ENCODE measurements around the gene TOP1.

TOP1 gene

GRCh38 chr20:41028359-41029149 lies at the start of gene TOP1:
Gene TOP1, plus strand, starts transcription at chr20:41028822. Its CDS starts 246 bp downstream, at chr20:41029068.
- H3K9ac ChIP-seq (ENCODE audit: low read length) = peak within 1 kb of the TSS; percentile 96
- H3K36me3 ChIP-seq (ENCODE audit: control insufficient read depth, low read depth, low read length) = peaks cover 9% of the 10 kb centered on the region
- peaks cover 37% of the 10 kb centered on the region for H3K27me3 ChIP-seq (ENCODE audit: control insufficient read depth, insufficient read depth, low read length)
- H3K27ac ChIP-seq (ENCODE audit: low read length) = peak within 1 kb of the TSS; percentile 94
- peak within 1 kb of the TSS; percentile 80 for H3K4me3 ChIP-seq (ENCODE audit: low read length)
- H3K9me3 ChIP-seq (ENCODE audit: control insufficient read depth, low read depth, low read length) = no peaks in the 10 kb centered on the region
- H3K4me1 ChIP-seq (ENCODE audit: control insufficient read depth, low read depth, low read length) = peaks cover 23% of the 10 kb centered on the region

DNA sequence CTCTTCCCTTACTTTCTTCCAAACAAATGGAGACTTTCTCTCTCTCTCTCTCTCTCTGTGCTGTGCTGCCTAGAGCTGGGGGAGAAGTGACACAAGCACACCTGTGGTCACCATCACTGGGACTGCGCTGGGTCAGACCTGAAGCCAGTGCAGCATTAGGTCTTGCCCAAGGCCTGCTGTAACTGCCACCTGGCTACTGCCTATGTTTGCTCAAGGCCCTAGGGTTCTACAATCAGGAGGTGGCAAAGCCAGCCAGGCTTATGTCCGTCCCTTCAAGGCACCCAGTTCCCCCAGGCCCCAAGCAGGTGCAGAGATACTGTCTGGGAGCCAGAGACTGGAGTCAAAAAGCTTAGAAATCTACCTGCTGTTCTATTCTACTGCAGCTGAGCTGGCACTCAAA lies 49.4 kb upstream of the TOP1 start:
- Histone ChIP-seq H3K27me3 (ENCODE audit: control insufficient read depth, insufficient read depth, low read length) (no peaks in the 10 kb centered on the region), H3K9me3 (ENCODE audit: control insufficient read depth, low read depth, low read length) (peaks cover 12% of the 10 kb centered on the region), H3K27ac (ENCODE audit: low read length) (no peak overlapping the region), H3K4me1 (ENCODE audit: control insufficient read depth, low read depth, low read length) (no peaks in the 10 kb centered on the region), H3K4me3 (ENCODE audit: low read length) (no peak overlapping the region), H3K9ac (ENCODE audit: low read length) (no peak overlapping the region), H3K36me3 (ENCODE audit: control insufficient read depth, low read depth, low read length) (no peaks in the 10 kb centered on the region)

GRCh38 chr20:40980106-40980827 lies 48.4 kb upstream of the TOP1 start:
- no peak overlapping the region for H3K9ac ChIP-seq (ENCODE audit: low read length)

GRCh38 chr20:40980828-40981310 lies 47.8 kb upstream of the TOP1 start:
- H3K27me3 ChIP-seq (ENCODE audit: control insufficient read depth, insufficient read depth, low read length) = no peaks in the 10 kb centered on the region
- peaks cover 12% of the 10 kb centered on the region for H3K9me3 ChIP-seq (ENCODE audit: control insufficient read depth, low read depth, low read length)
- H3K9ac ChIP-seq (ENCODE audit: low read length) = no peak overlapping the region
- H3K4me1 ChIP-seq (ENCODE audit: control insufficient read depth, low read depth, low read length) = no peaks in the 10 kb centered on the region
- no peak overlapping the region for H3K4me3 ChIP-seq (ENCODE audit: low read length)
- H3K36me3 ChIP-seq (ENCODE audit: control insufficient read depth, low read depth, low read length) = no peaks in the 10 kb centered on the region
- no peak overlapping the region for H3K27ac ChIP-seq (ENCODE audit: low read length)

More at GRCh38 chr20:40980106-40980827, 48.4 kb upstream of the TOP1 start:
- no peak overlapping the region for H3K4me3 ChIP-seq (ENCODE audit: low read length)
- no peak overlapping the region for H3K27ac ChIP-seq (ENCODE audit: low read length)
- peaks cover 12% of the 10 kb centered on the region for H3K9me3 ChIP-seq (ENCODE audit: control insufficient read depth, low read depth, low read length)
- H3K36me3 ChIP-seq (ENCODE audit: control insufficient read depth, low read depth, low read length) = no peaks in the 10 kb centered on the region
- no peaks in the 10 kb centered on the region for H3K4me1 ChIP-seq (ENCODE audit: control insufficient read depth, low read depth, low read length)
- no peaks in the 10 kb centered on the region for H3K27me3 ChIP-seq (ENCODE audit: control insufficient read depth, insufficient read depth, low read length)

GRCh38 chr20:40982415-40983145 lies 46.0 kb upstream of the TOP1 start:
- Histone ChIP-seq H3K4me1 (ENCODE audit: control insufficient read depth, low read depth, low read length) (no peaks in the 10 kb centered on the region), H3K4me3 (ENCODE audit: low read length) (no peak overlapping the region), H3K27ac (ENCODE audit: low read length) (no peak overlapping the region), H3K27me3 (ENCODE audit: control insufficient read depth, insufficient read depth, low read length) (no peaks in the 10 kb centered on the region), H3K9ac (ENCODE audit: low read length) (no peak overlapping the region), H3K9me3 (ENCODE audit: control insufficient read depth, low read depth, low read length) (peaks cover 6% of the 10 kb centered on the region), H3K36me3 (ENCODE audit: control insufficient read depth, low read depth, low read length) (no peaks in the 10 kb centered on the region)

DNA sequence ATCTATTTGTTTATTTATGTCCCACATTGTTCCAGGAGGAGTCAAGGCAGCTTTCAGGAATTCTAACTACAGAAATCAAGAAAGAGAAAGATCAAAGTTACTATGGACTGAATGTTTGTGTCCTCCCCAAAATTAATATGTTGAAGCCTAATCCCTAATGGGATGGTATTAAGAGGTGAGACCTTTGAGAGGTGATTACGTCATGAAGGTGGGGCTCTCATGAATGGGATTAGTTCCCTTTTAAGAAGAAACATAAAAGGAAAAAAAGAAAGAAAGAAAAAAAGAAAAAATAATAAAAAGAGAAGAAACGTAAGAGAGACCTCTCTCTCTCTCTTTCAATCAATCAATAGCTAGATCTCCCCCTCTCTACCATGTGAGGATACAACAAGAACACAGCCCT lies 44.7 kb upstream of the TOP1 start:
- Histone ChIP-seq H3K27me3 (ENCODE audit: control insufficient read depth, insufficient read depth, low read length) (no peaks in the 10 kb centered on the region), H3K9ac (ENCODE audit: low read length) (no peak overlapping the region), H3K27ac (ENCODE audit: low read length) (no peak overlapping the region), H3K4me1 (ENCODE audit: control insufficient read depth, low read depth, low read length) (no peaks in the 10 kb centered on the region), H3K9me3 (ENCODE audit: control insufficient read depth, low read depth, low read length) (no peaks in the 10 kb centered on the region), H3K36me3 (ENCODE audit: control insufficient read depth, low read depth, low read length) (no peaks in the 10 kb centered on the region), H3K4me3 (ENCODE audit: low read length) (no peak overlapping the region)

- Histone ChIP-seq H3K4me3 (ENCODE audit: low read length) (no peak overlapping the region), H3K27me3 (ENCODE audit: control insufficient read depth, insufficient read depth, low read length) (no peaks in the 10 kb centered on the region), H3K36me3 (ENCODE audit: control insufficient read depth, low read depth, low read length) (no peaks in the 10 kb centered on the region), H3K4me1 (ENCODE audit: control insufficient read depth, low read depth, low read length) (no peaks in the 10 kb centered on the region), H3K27ac (ENCODE audit: low read length) (no peak overlapping the region), H3K9ac (ENCODE audit: low read length) (no peak overlapping the region), H3K9me3 (ENCODE audit: control insufficient read depth, low read depth, low read length) (no peaks in the 10 kb centered on the region)
Measured at GRCh38 chr20:40984496-40984895, 44.1 kb upstream of the TOP1 start.

- H3K4me3 ChIP-seq (ENCODE audit: low read length) = no peak overlapping the region
- no peaks in the 10 kb centered on the region for H3K4me1 ChIP-seq (ENCODE audit: control insufficient read depth, low read depth, low read length)
- no peak overlapping the region for H3K27ac ChIP-seq (ENCODE audit: low read length)
- H3K27me3 ChIP-seq (ENCODE audit: control insufficient read depth, insufficient read depth, low read length) = no peaks in the 10 kb centered on the region
- no peak overlapping the region for H3K9ac ChIP-seq (ENCODE audit: low read length)
- no peaks in the 10 kb centered on the region for H3K36me3 ChIP-seq (ENCODE audit: control insufficient read depth, low read depth, low read length)
- H3K9me3 ChIP-seq (ENCODE audit: control insufficient read depth, low read depth, low read length) = no peaks in the 10 kb centered on the region
Measured at GRCh38 chr20:40986774-40987173, 41.8 kb upstream of the TOP1 start.

GRCh38 chr20:40990542-40991120 lies 38.0 kb upstream of the TOP1 start:
- H3K27me3 ChIP-seq (ENCODE audit: control insufficient read depth, insufficient read depth, low read length) = no peaks in the 10 kb centered on the region
- no peak overlapping the region for H3K9ac ChIP-seq (ENCODE audit: low read length)
- no peak overlapping the region for H3K27ac ChIP-seq (ENCODE audit: low read length)
- H3K36me3 ChIP-seq (ENCODE audit: control insufficient read depth, low read depth, low read length) = no peaks in the 10 kb centered on the region
- H3K9me3 ChIP-seq (ENCODE audit: control insufficient read depth, low read depth, low read length) = no peaks in the 10 kb centered on the region
- no peak overlapping the region for H3K4me3 ChIP-seq (ENCODE audit: low read length)
- no peaks in the 10 kb centered on the region for H3K4me1 ChIP-seq (ENCODE audit: control insufficient read depth, low read depth, low read length)

- H3K4me1 ChIP-seq (ENCODE audit: control insufficient read depth, low read depth, low read length) = no peaks in the 10 kb centered on the region
- H3K36me3 ChIP-seq (ENCODE audit: control insufficient read depth, low read depth, low read length) = no peaks in the 10 kb centered on the region
- H3K9me3 ChIP-seq (ENCODE audit: control insufficient read depth, low read depth, low read length) = no peaks in the 10 kb centered on the region
- no peak overlapping the region for H3K4me3 ChIP-seq (ENCODE audit: low read length)
- no peak overlapping the region for H3K9ac ChIP-seq (ENCODE audit: low read length)
- H3K27ac ChIP-seq (ENCODE audit: low read length) = no peak overlapping the region
- no peaks in the 10 kb centered on the region for H3K27me3 ChIP-seq (ENCODE audit: control insufficient read depth, insufficient read depth, low read length)
Measured at GRCh38 chr20:40991181-40991889, 37.3 kb upstream of the TOP1 start.

Measured in iPS-18a (cell line).